Sigmoid colon (tissue), 4 donors: Measurements from ENCODE around the gene CNTLN.

Experiments used
- CTCF ChIP-seq, 4 experiments: fragments of 450-650 bp in 3 of 4; fragments of 200-600 bp in 1 of 4; IDR thresholded peaks; one replicate each; pipeline ENCODE4 v1.5.1; 2016 to 2019; ENCODE audit warnings: antibody characterized with exemption in 4 of 4, mild to moderate bottlenecking in 3 of 4, moderate library complexity in 2 of 4
- EP300 ChIP-seq, 4 donors: sonication (generic); formaldehyde crosslinking; IDR thresholded peaks; one replicate each; pipeline ENCODE4 v1.6.1; 2017; ENCODE audit warnings: antibody characterized with exemption in 4 of 4
- POLR2A ChIP-seq, 2 donors: fragments of 450-650 bp; IDR thresholded peaks; one replicate each; pipeline ENCODE4 v1.6.1; 2016; ENCODE audit warnings: antibody characterized with exemption in 2 of 2, mild to moderate bottlenecking in 2 of 2, moderate library complexity in 2 of 2
- POLR2AphosphoS5 ChIP-seq, 4 donors: sonication (generic); formaldehyde crosslinking; IDR thresholded peaks; one replicate each; pipeline ENCODE4 v1.6.1; 2017; ENCODE audit warnings: antibody characterized with exemption in 4 of 4

- TF ChIP-seq POLR2AphosphoS5 (IDR thresholded peaks at IDR 0.05) (no peak), CTCF (IDR thresholded peaks at IDR 0.05) (no peak), POLR2A (IDR thresholded peaks at IDR 0.05) (no peak), EP300 (IDR thresholded peaks at IDR 0.05) (no peak)
Measured at GRCh38 chr9:17246770-17247169, 111.9 kb downstream of the CNTLN start.
